ENCODE results near the gene FCER1G.
"Not testable (repeated sequence)": the region's sequence is repeated elsewhere in the genome, so short reads cannot be mapped to it uniquely, and the experiment has no call there.

The FCER1G gene

DNA sequence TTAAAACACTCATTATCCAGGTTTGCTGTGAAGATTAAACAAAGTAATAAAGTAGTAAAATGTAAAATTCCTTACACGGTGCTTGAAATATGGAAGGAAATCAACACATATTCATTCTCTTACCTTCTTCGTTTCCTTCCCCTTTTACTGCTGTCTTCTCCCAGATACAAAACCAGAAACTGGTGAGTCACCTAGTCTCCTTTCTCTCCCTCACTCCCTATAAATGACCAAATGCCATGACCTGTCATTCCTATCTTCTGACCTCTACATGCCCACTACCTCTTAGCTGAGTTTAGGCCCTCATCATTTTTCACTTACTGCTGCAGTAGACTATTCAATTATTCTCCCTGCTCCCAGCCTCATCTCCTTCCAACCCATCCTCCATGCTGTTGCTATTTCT is 27.2 kb downstream of the FCER1G start:
- H3K4me1 ChIP-seq: no peaks in the 10 kb centered on the region
- H3K4me3 ChIP-seq: no peak overlapping the region
- no peaks in the 10 kb centered on the region for H3K36me3 ChIP-seq
- TF ChIP-seq CTCF (IDR thresholded peaks at IDR 0.05): no peak
- peaks cover 0 to 9% of the 10 kb centered on the region in 2 donors for H3K27me3 ChIP-seq
- no peak for DNase-seq
- no peak overlapping the region for H3K27ac ChIP-seq
- intact Hi-C loops (cut with DNase I; ENCODE audit: low total_unique reads): no loop called here
- H3K9me3 ChIP-seq: no peaks in the 10 kb centered on the region

GRCh38 chr1:161244888-161245287 is 29.8 kb downstream of the FCER1G start:
- no peak overlapping the region for H3K27ac ChIP-seq
- intact Hi-C loops (cut with DNase I; ENCODE audit: low total_unique reads): no loop called here

GRCh38 chr1:161250100-161250499 is 35.0 kb downstream of the FCER1G start:
- H3K4me1 ChIP-seq; intact Hi-C loops (cut with DNase I; ENCODE audit: low total_unique reads); H3K4me3 ChIP-seq; H3K36me3 ChIP-seq; DNase-seq; H3K9me3 ChIP-seq; H3K27me3 ChIP-seq; H3K27ac ChIP-seq: not testable (repeated sequence)

More at GRCh38 chr1:161244888-161245287, 29.8 kb downstream of the FCER1G start:
- DNase-seq: no peak
- H3K27me3 ChIP-seq: peaks cover 0 to 1% of the 10 kb centered on the region in 2 donors
- no peak overlapping the region for H3K4me3 ChIP-seq
- H3K4me1 ChIP-seq: no peaks in the 10 kb centered on the region
- no peaks in the 10 kb centered on the region for H3K9me3 ChIP-seq
- no peak for TF ChIP-seq CTCF (IDR thresholded peaks at IDR 0.05)
- no peaks in the 10 kb centered on the region for H3K36me3 ChIP-seq

- H3K36me3 ChIP-seq: no peaks in the 10 kb centered on the region
- H3K27ac ChIP-seq: no peak overlapping the region
- H3K27me3 ChIP-seq: peaks cover 0 to 2% of the 10 kb centered on the region in 2 donors
- H3K9me3 ChIP-seq: peaks cover 0 to 6% (median 0%) of the 10 kb centered on the region in 3 donors
- no peak for TF ChIP-seq CTCF (IDR thresholded peaks at IDR 0.05)
- DNase-seq: no peak
- intact Hi-C loops (cut with DNase I; ENCODE audit: low total_unique reads): no loop called here
- no peaks in the 10 kb centered on the region for H3K4me1 ChIP-seq
- no peak overlapping the region for H3K4me3 ChIP-seq
Measured at GRCh38 chr1:161250829-161251228, 35.7 kb downstream of the FCER1G start.

DNA sequence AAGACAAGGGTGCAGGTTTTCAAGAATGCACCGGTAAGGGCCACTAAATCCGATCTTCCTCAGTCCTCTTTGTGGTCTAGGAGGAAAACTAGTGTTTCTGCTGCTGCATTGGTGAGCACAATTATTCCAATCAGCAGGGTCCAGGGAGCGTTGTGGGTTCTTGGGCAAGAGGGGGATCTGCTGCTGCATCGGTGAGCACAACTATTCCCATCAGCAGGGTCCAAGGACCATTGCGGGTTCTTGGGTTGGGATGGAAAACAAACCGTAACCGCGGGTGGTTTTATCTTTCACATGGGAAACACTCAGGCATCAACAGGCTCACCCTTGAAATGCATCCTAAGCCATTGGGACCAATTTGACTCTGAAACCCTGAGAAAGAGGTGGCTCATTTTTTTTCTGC is 36.5 kb downstream of the FCER1G start:
- no peaks in the 10 kb centered on the region for H3K36me3 ChIP-seq
- no peak for DNase-seq
- peaks cover 0 to 3% of the 10 kb centered on the region in 2 donors for H3K27me3 ChIP-seq
- no peak overlapping the region for H3K4me3 ChIP-seq
- H3K27ac ChIP-seq: no peak overlapping the region
- peaks cover 0 to 6% (median 2%) of the 10 kb centered on the region in 3 donors for H3K9me3 ChIP-seq
- no peaks in the 10 kb centered on the region for H3K4me1 ChIP-seq
- TF ChIP-seq CTCF (IDR thresholded peaks at IDR 0.05): no peak
- intact Hi-C loops (cut with DNase I; ENCODE audit: low total_unique reads): no loop called here

- H3K27ac ChIP-seq: not testable (repeated sequence)
Measured at GRCh38 chr1:161255302-161255701, 40.2 kb downstream of the FCER1G start.

GRCh38 chr1:161255955-161256520 is 40.9 kb downstream of the FCER1G start:
- intact Hi-C loops (cut with DNase I; ENCODE audit: low total_unique reads); H3K4me3 ChIP-seq; DNase-seq; H3K36me3 ChIP-seq; H3K27ac ChIP-seq: not testable (repeated sequence)
- Histone ChIP-seq H3K9me3 (peaks cover 0 to 12% (median 10%) of the 10 kb centered on the region in 3 donors), H3K4me1 (peaks cover 0 to 10% (median 6%) of the 10 kb centered on the region in 4 donors), H3K27me3 (peaks cover 0 to 47% of the 10 kb centered on the region in 2 donors)

More at GRCh38 chr1:161255302-161255701, 40.2 kb downstream of the FCER1G start:
- H3K36me3 ChIP-seq; intact Hi-C loops (cut with DNase I; ENCODE audit: low total_unique reads); H3K4me3 ChIP-seq; DNase-seq: not testable (repeated sequence)
- Histone ChIP-seq H3K27me3 (peaks cover 0 to 39% of the 10 kb centered on the region in 2 donors), H3K4me1 (peaks cover 0 to 10% (median 6%) of the 10 kb centered on the region in 4 donors), H3K9me3 (peaks cover 0 to 14% (median 12%) of the 10 kb centered on the region in 3 donors)

GRCh38 chr1:161257109-161257508 is 42.0 kb downstream of the FCER1G start:
- Histone ChIP-seq H3K4me1 (peaks cover 0 to 10% (median 6%) of the 10 kb centered on the region in 4 donors), H3K27me3 (peaks cover 0 to 54% of the 10 kb centered on the region in 2 donors), H3K9me3 (peaks cover 0 to 12% (median 10%) of the 10 kb centered on the region in 3 donors)
- H3K4me3 ChIP-seq; H3K27ac ChIP-seq; H3K36me3 ChIP-seq; DNase-seq; intact Hi-C loops (cut with DNase I; ENCODE audit: low total_unique reads): not testable (repeated sequence)

All from tibial artery (tissue), 4 donors.